Mesothelial cell of epicardium (in vitro differentiated cells): Measurements from ENCODE around the gene AK4. TPM values are rescaled to one million over a fixed set of nuclear protein-coding genes. Genes with fewer than 3 reads are reported as not detected.
A peak's percentile ranks its signal among the peaks of the same experiment; 100 is the strongest.
"Not testable (repeated sequence)": the region's sequence is repeated elsewhere in the genome, so short reads cannot be mapped to it uniquely, and the experiment has no call there.

Experiments used
- DNase-seq, 2 experiments: peaks; one replicate each; pipeline ENCODE4 v3.0.0; 2021; ENCODE audit warnings: low spot score in 2 of 2; ENCODE audit not compliant: unreplicated experiment in 2 of 2
- H3K27ac Mint-ChIP-seq: 2 replicates; pipeline ENCODE4 v1.8.0; 2021; ENCODE audit warnings: mixed read lengths
- H3K27me3 Mint-ChIP-seq: 2 replicates; pipeline ENCODE4 v1.8.0; 2021; ENCODE audit warnings: low read depth, mixed read lengths
- H3K36me3 Mint-ChIP-seq: 2 replicates; pipeline ENCODE4 v1.8.0; 2021; ENCODE audit warnings: mixed read lengths
- H3K4me1 Mint-ChIP-seq: 2 replicates; pipeline ENCODE4 v1.8.0; 2021; ENCODE audit warnings: mixed read lengths
- H3K4me3 Mint-ChIP-seq: 2 replicates; pipeline ENCODE4 v1.8.0; 2021; ENCODE audit warnings: mild to moderate bottlenecking, moderate library complexity, mixed read lengths
- H3K9me3 Mint-ChIP-seq: 2 replicates; pipeline ENCODE4 v1.8.0; 2021; ENCODE audit warnings: mixed read lengths
- CTCF ChIP-seq: fragments of 200-600 bp; sonication (generic); IDR thresholded peaks from one replicate; pipeline ENCODE4 v1.5.0; 2021; ENCODE audit warnings: antibody characterized with exemption; ENCODE audit not compliant: unreplicated experiment
- total RNA-seq: library from RNA; stranded (reverse); gene quantifications from 3 replicates; pipeline ENCODE4 v1.2.1, GENCODE V29; 2021

AK4 gene
- total RNA-seq, 1 donor from 2014 or later: 20.7 TPM

GRCh38 chr1:65141394-65141793, 6.6 kb upstream of the AK4 start:
- Mint-ChIP-seq H3K4me3 (no peak overlapping the region), H3K9me3 (no peaks in the 10 kb centered on the region), H3K4me1 (peaks cover 11% of the 10 kb centered on the region), H3K27ac (no peak overlapping the region), H3K36me3 (no peaks in the 10 kb centered on the region), H3K27me3 (peaks cover 52% of the 10 kb centered on the region)
- DNase-seq: no peak
- no peak for TF ChIP-seq CTCF

- H3K36me3 Mint-ChIP-seq: no peaks in the 10 kb centered on the region
- H3K4me3 Mint-ChIP-seq: no peak overlapping the region
- no peaks in the 10 kb centered on the region for H3K9me3 Mint-ChIP-seq
- TF ChIP-seq CTCF: no peak
- DNase-seq: no peak
- peaks cover 11% of the 10 kb centered on the region for H3K4me1 Mint-ChIP-seq
- H3K27me3 Mint-ChIP-seq: peaks cover 58% of the 10 kb centered on the region
- H3K27ac Mint-ChIP-seq: no peak overlapping the region
Observed at GRCh38 chr1:65141918-65142317, 6.1 kb upstream of the AK4 start.

- H3K27ac Mint-ChIP-seq, H3K36me3 Mint-ChIP-seq, H3K9me3 Mint-ChIP-seq, H3K4me3 Mint-ChIP-seq, DNase-seq: not testable (repeated sequence)
- peaks cover 14% of the 10 kb centered on the region for H3K4me1 Mint-ChIP-seq
- H3K27me3 Mint-ChIP-seq: peaks cover 53% of the 10 kb centered on the region
Observed at GRCh38 chr1:65143112-65143658, 4.8 kb upstream of the AK4 start.

- Mint-ChIP-seq H3K36me3 (no peaks in the 10 kb centered on the region), H3K4me1 (peaks cover 14% of the 10 kb centered on the region), H3K27ac (no peak overlapping the region), H3K4me3 (peak overlapping the region; percentile 69), H3K9me3 (no peaks in the 10 kb centered on the region), H3K27me3 (peaks cover 69% of the 10 kb centered on the region)
- DNase-seq: no peak
- no peak for TF ChIP-seq CTCF
Observed at GRCh38 chr1:65146908-65147423, 1.0 kb upstream of the AK4 start.

- no peaks in the 10 kb centered on the region for H3K36me3 Mint-ChIP-seq
- no peak for TF ChIP-seq CTCF
- H3K4me3 Mint-ChIP-seq: peak overlapping the region; percentile 74
- H3K4me1 Mint-ChIP-seq: peaks cover 14% of the 10 kb centered on the region
- peaks cover 66% of the 10 kb centered on the region for H3K27me3 Mint-ChIP-seq
- DNase-seq: peak in 1 of 2 experiments; percentile 62
- no peaks in the 10 kb centered on the region for H3K9me3 Mint-ChIP-seq
- H3K27ac Mint-ChIP-seq: no peak overlapping the region
Observed at GRCh38 chr1:65147424-65148177, 402 bp upstream of the AK4 start.
